ENCODE measurements around the gene GUCY1B1. TPM values are rescaled to one million over a fixed set of nuclear protein-coding genes. Genes with fewer than 3 reads are reported as not detected.

Gene GUCY1B1
- total and polyA plus RNA-seq, 2 donors (not counting 1 experiment from before 2014, with no cell fraction given), result 37.8 to 38.1 TPM

DNA sequence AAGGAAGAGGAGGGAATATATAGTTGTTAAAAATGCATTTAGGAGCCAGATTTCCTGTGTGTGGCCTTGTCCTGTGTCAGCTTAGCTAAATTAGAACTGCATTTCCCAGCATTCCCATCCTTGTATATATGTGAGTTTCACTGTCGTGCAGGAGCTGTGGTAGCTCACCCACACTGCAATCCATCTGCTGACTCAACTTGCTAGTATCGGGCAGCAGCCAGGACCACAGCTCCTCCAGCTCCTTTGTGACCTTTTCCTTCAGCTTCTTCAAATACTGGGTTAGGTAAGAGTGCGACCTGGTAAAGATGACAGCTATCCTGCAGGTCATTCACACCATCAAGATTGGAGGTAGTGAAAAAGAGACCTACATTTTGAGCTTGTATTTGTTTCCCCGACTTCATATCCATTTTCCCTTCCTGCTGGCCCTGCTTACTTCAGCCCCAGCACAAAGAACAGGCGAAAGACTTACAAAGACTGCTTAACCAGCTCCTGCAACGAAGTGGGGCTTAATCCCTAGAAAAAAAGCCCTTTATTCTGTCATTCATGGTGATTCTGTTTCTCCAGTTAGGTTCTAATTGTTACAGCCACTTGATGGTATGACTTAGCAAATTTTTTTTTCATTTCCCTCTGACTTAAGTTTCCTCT is 95.9 kb downstream of the GUCY1B1 start:
- Histone ChIP-seq H3K27ac (ENCODE audit: insufficient read depth, low read length) (no peak overlapping the region), H3K4me1 (ENCODE audit: control insufficient read depth, extremely low read depth, insufficient read depth, low read length) (no peaks in the 10 kb centered on the region), H3K9ac (ENCODE audit: insufficient read depth, low read length) (no peak overlapping the region), H3K36me3 (ENCODE audit: control insufficient read depth, insufficient read depth, low read length) (no peaks in the 10 kb centered on the region), H3K27me3 (ENCODE audit: control insufficient read depth, insufficient read depth, low read length) (no peaks in the 10 kb centered on the region), H3K4me3 (replicated peaks in 1 of 4; ENCODE audit: control extremely low read depth in 1 of 4, insufficient read depth in 1 of 4, low read depth in 3 of 4, low read length in 4 of 4) (peak overlapping the region in 1 of 4 experiments; percentile 8), H3K79me2 (ENCODE audit: control insufficient read depth, insufficient read depth, low read length) (no peaks in the 10 kb centered on the region), H3K4me2 (ENCODE audit: extremely low read depth, insufficient read depth, low read length) (no peak overlapping the region), H2AFZ (ENCODE audit: low read length) (peak overlapping the region; percentile 4), H3K9me3 (ENCODE audit: control insufficient read depth, insufficient read depth, low read depth, low read length) (no peaks in the 10 kb centered on the region), H4K20me1 (ENCODE audit: control insufficient read depth, extremely low read depth, insufficient read depth, low read length) (no peaks in the 10 kb centered on the region)
- TF ChIP-seq EZH2 (IDR thresholded peaks at IDR 0.05; ENCODE audit: low read length, missing control alignments), result no peak
- TF ChIP-seq, protein P1, sequence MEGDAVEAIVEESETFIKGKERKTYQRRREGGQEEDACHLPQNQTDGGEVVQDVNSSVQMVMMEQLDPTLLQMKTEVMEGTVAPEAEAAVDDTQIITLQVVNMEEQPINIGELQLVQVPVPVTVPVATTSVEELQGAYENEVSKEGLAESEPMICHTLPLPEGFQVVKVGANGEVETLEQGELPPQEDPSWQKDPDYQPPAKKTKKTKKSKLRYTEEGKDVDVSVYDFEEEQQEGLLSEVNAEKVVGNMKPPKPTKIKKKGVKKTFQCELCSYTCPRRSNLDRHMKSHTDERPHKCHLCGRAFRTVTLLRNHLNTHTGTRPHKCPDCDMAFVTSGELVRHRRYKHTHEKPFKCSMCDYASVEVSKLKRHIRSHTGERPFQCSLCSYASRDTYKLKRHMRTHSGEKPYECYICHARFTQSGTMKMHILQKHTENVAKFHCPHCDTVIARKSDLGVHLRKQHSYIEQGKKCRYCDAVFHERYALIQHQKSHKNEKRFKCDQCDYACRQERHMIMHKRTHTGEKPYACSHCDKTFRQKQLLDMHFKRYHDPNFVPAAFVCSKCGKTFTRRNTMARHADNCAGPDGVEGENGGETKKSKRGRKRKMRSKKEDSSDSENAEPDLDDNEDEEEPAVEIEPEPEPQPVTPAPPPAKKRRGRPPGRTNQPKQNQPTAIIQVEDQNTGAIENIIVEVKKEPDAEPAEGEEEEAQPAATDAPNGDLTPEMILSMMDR (conservative IDR thresholded peaks at IDR 0.05 in 1 of 2, IDR thresholded peaks at IDR 0.05 in 1 of 2; ENCODE audit: low read depth in 1 of 2, low read length in 2 of 2), result no peak
- DNase-seq (ENCODE audit: low read depth in 2 of 2), result peak; percentile 70 to 79

DNA sequence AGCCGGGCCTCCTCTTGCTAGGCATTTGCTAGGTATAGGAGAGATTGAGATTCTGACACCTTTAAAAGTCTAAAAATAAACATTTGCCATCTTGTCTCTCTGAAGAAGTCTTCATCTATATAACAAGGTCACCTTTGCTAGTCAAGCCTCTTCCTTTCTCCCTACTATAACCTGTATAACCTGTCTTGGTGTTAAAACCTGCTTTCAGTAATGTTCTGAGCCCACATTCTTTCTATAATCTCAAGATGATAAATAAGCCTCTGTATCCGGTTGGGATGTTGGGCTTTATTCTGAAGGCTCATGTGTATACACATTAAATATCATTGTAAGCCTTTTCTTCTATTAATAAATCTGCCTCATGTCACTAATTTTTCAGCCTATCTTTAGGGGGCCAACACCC is 97.1 kb downstream of the GUCY1B1 start:
- Histone ChIP-seq H3K79me2 (ENCODE audit: control insufficient read depth, insufficient read depth, low read length) (no peaks in the 10 kb centered on the region), H3K4me2 (ENCODE audit: extremely low read depth, insufficient read depth, low read length) (no peak overlapping the region), H3K27me3 (ENCODE audit: control insufficient read depth, insufficient read depth, low read length) (no peaks in the 10 kb centered on the region), H3K9me3 (ENCODE audit: control insufficient read depth, insufficient read depth, low read depth, low read length) (no peaks in the 10 kb centered on the region), H3K36me3 (ENCODE audit: control insufficient read depth, insufficient read depth, low read length) (no peaks in the 10 kb centered on the region), H2AFZ (ENCODE audit: low read length) (no peak overlapping the region), H3K4me1 (ENCODE audit: control insufficient read depth, extremely low read depth, insufficient read depth, low read length) (no peaks in the 10 kb centered on the region), H4K20me1 (ENCODE audit: control insufficient read depth, extremely low read depth, insufficient read depth, low read length) (no peaks in the 10 kb centered on the region), H3K4me3 (replicated peaks in 1 of 4; ENCODE audit: control extremely low read depth in 1 of 4, insufficient read depth in 1 of 4, low read depth in 3 of 4, low read length in 4 of 4) (no peak overlapping the region), H3K9ac (ENCODE audit: insufficient read depth, low read length) (no peak overlapping the region), H3K27ac (ENCODE audit: insufficient read depth, low read length) (no peak overlapping the region)
- no peak for DNase-seq (ENCODE audit: low read depth in 2 of 2)
- no peak for TF ChIP-seq EZH2 (IDR thresholded peaks at IDR 0.05; ENCODE audit: low read length, missing control alignments)
- TF ChIP-seq, protein P1 (conservative IDR thresholded peaks at IDR 0.05 in 1 of 2, IDR thresholded peaks at IDR 0.05 in 1 of 2; ENCODE audit: low read depth in 1 of 2, low read length in 2 of 2), result no peak

Other genes starting within 250 kb of the GUCY1B1 start
- 10.7 and 23.4 TPM in 2 replicates for gene GUCY1A1, start 92.2 kb upstream of the GUCY1B1 start, total RNA-seq
- gene GUCY1A1, start 92.2 kb upstream of the GUCY1B1 start, polyA plus RNA-seq, result 0.52 and 8.1 TPM in 2 replicates
- not detected in 2 replicates for gene ASIC5, start 107.3 kb downstream of the GUCY1B1 start, total RNA-seq
- gene ASIC5, start 107.3 kb downstream of the GUCY1B1 start, polyA plus RNA-seq, result not detected in 2 replicates
- gene TDO2, start 144.7 kb downstream of the GUCY1B1 start, total RNA-seq, result 1.5 and 14.4 TPM in 2 replicates
- gene TDO2, start 144.7 kb downstream of the GUCY1B1 start, polyA plus RNA-seq, result 0.09 and 0.26 TPM in 2 replicates
- 22.1 and 23.6 TPM in 2 replicates for gene CTSO, start 194.8 kb downstream of the GUCY1B1 start, total RNA-seq
- gene CTSO, start 194.8 kb downstream of the GUCY1B1 start, polyA plus RNA-seq, result 13.7 and 47.3 TPM in 2 replicates

All from fibroblast of lung (primary cell).